Suprapubic skin (tissue), 4 donors: ENCODE results near the gene GHRH. TPM values are rescaled to one million over a fixed set of nuclear protein-coding genes. Genes with fewer than 3 reads are reported as not detected.
A peak's percentile ranks its signal among the peaks of the same experiment; 100 is the strongest.

Experiments
- DNase-seq, 2 donors: peaks; one replicate each; pipeline ENCODE4 v3.0.0-alpha.2; 2019; ENCODE audit warnings: low spot score in 2 of 2
- H3K27ac ChIP-seq: fragments of 200-600 bp; sonication (generic); one replicate; pipeline ENCODE4 v1.5.1; 2019
- H3K27me3 ChIP-seq: fragments of 200-600 bp; sonication (generic); one replicate; pipeline ENCODE4 v1.5.1; 2019
- H3K36me3 ChIP-seq: fragments of 200-600 bp; sonication (generic); one replicate; pipeline ENCODE4 v1.5.1; 2019
- H3K4me1 ChIP-seq: fragments of 200-600 bp; sonication (generic); one replicate; pipeline ENCODE4 v1.5.1; 2019
- H3K4me3 ChIP-seq: fragments of 200-600 bp; sonication (generic); one replicate; pipeline ENCODE4 v1.5.1; 2019; ENCODE audit warnings: mild to moderate bottlenecking
- H3K9me3 ChIP-seq: fragments of 200-600 bp; sonication (generic); one replicate; pipeline ENCODE4 v1.5.1; 2019
- CTCF ChIP-seq, 2 donors: fragments of 200-600 bp in 1 of 2; fragments of 450-650 bp in 1 of 2; sonication (generic) in 1 of 2; IDR thresholded peaks; one replicate each; pipeline ENCODE4 v1.5.1; 2016 to 2019; ENCODE audit warnings: antibody characterized with exemption in 2 of 2, mild to moderate bottlenecking in 1 of 2, moderate library complexity in 1 of 2
- EP300 ChIP-seq: sonication (generic); formaldehyde crosslinking; IDR thresholded peaks from one replicate; pipeline ENCODE4 v1.6.1; 2017; ENCODE audit warnings: antibody characterized with exemption
- POLR2A ChIP-seq, 2 donors: fragments of 450-650 bp; IDR thresholded peaks; one replicate each; pipeline ENCODE4 v1.6.1; 2017; ENCODE audit warnings: antibody characterized with exemption in 2 of 2, mild to moderate bottlenecking in 2 of 2, moderate library complexity in 2 of 2
- POLR2AphosphoS5 ChIP-seq, 3 donors: sonication (generic); formaldehyde crosslinking; IDR thresholded peaks; one replicate each; pipeline ENCODE4 v1.6.1; 2017; ENCODE audit warnings: antibody characterized with exemption in 3 of 3
- WGBS: methylation state at CpG from one replicate; pipeline ENCODE4 v1.1.5; 2018; 5-methylcytosine and 5-hydroxymethylcytosine counted together
- total RNA-seq, 4 donors: library from RNA; depleted of rRNA; stranded (reverse); fragments of >200 nt; gene quantifications; one replicate each; pipeline ENCODE4 v1.1.0, GENCODE V29; 2016

Gene GHRH
- total RNA-seq, 4 donors from 2014 or later, result not detected

- Histone ChIP-seq H3K27me3 (no peaks in the 10 kb centered on the region), H3K4me3 (no peak overlapping the region), H3K9me3 (no peaks in the 10 kb centered on the region), H3K36me3 (peaks cover 3% of the 10 kb centered on the region), H3K4me1 (peaks cover 46% of the 10 kb centered on the region), H3K27ac (no peak overlapping the region)
- TF ChIP-seq EP300, result no peak
- no peak for TF ChIP-seq POLR2AphosphoS5 (IDR thresholded peaks at IDR 0.05)
- TF ChIP-seq CTCF (IDR thresholded peaks at IDR 0.05), result no peak
- no peak for TF ChIP-seq POLR2A (IDR thresholded peaks at IDR 0.05)
- WGBS, result 94% methylated on average over 6 of the region's 6 CpGs
- DNase-seq, result no peak
Observed at GRCh38 chr20:37291724-37292126, 30.1 kb upstream of the GHRH start.

GRCh38 chr20:37290158-37290810 lies 28.7 kb upstream of the GHRH start:
- peak overlapping the region; percentile 93 for H3K27ac ChIP-seq
- no peaks in the 10 kb centered on the region for H3K27me3 ChIP-seq
- DNase-seq, result no peak
- no peaks in the 10 kb centered on the region for H3K9me3 ChIP-seq
- TF ChIP-seq POLR2A (IDR thresholded peaks at IDR 0.05) (no peak), CTCF (IDR thresholded peaks at IDR 0.05) (no peak), EP300 (no peak), POLR2AphosphoS5 (IDR thresholded peaks at IDR 0.05) (no peak)
- WGBS, result 50% methylated on average over 21 of the region's 21 CpGs
- H3K36me3 ChIP-seq, result peaks cover 3% of the 10 kb centered on the region
- H3K4me1 ChIP-seq, result peaks cover 33% of the 10 kb centered on the region
- H3K4me3 ChIP-seq, result peak overlapping the region; percentile 91

DNA sequence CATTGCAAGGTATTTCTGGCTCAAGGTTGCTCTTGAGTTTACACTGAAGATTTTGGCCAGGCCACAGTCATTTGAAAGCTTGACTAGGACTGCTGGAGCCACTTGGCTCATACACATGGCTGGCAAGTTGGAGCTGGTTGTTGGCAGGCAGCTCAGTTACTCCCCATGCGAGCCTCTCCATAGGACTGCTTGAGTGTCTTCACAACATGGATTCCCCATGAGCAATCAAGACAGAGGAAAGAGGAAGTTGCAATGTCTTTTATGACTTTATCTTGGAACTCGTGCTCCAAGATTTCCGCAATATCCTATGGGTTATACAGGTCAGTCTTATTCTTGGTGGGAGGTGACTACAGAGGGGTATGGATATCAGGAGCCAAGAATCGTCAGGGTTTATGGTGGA lies 26.5 kb upstream of the GHRH start:
- DNase-seq, result no peak
- H3K9me3 ChIP-seq, result no peaks in the 10 kb centered on the region
- WGBS, result 58% methylated on average over 4 of the region's 4 CpGs
- peaks cover 15% of the 10 kb centered on the region for H3K4me1 ChIP-seq
- H3K4me3 ChIP-seq, result no peak overlapping the region
- no peaks in the 10 kb centered on the region for H3K36me3 ChIP-seq
- H3K27me3 ChIP-seq, result no peaks in the 10 kb centered on the region
- no peak for TF ChIP-seq CTCF (IDR thresholded peaks at IDR 0.05)
- no peak for TF ChIP-seq POLR2AphosphoS5 (IDR thresholded peaks at IDR 0.05)
- no peak for TF ChIP-seq EP300
- TF ChIP-seq POLR2A (IDR thresholded peaks at IDR 0.05), result no peak
- H3K27ac ChIP-seq, result no peak overlapping the region

DNA sequence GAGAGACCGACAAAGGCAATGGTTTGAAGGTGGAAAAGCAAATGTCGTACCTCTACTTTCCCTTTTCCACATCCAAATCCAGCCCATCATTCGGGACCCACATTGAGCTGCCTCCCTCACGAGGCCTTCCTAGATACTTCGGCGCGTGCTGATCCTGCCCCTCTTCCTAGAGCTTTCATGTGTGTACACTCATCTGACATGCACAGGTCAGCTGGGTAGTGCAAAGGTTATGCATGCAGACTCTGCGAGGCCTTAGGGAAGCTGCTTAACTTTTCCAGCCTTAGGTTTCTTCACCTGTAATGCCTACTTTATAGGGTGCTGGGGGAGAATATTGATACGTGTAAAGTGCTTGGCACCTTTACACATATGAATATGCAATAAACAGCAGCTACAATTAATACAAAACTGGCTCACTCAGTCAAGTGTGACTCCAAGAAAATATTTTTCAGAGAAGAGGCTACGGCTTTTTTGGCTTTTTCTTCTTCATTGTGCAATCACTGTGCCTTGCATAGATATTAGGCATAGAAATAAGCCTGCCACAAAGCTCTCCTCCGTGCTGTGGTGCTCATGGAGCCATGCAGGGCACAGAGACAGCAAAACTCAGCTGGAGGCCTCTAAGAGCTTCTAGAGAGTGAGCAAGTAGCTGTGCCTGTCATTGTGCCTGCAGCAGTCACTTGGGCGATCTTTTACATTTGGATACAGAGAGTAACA lies 24.2 kb upstream of the GHRH start:
- Histone ChIP-seq H3K27me3 (no peaks in the 10 kb centered on the region), H3K27ac (no peak overlapping the region)
- WGBS, result 73% methylated on average over 12 of the region's 12 CpGs

More for the DNA sequence above, 24.2 kb upstream of the GHRH start:
- Histone ChIP-seq H3K36me3 (no peaks in the 10 kb centered on the region), H3K4me3 (no peak overlapping the region), H3K4me1 (peaks cover 19% of the 10 kb centered on the region), H3K9me3 (no peaks in the 10 kb centered on the region)
- TF ChIP-seq CTCF (IDR thresholded peaks at IDR 0.05) (no peak), POLR2A (IDR thresholded peaks at IDR 0.05) (no peak), POLR2AphosphoS5 (IDR thresholded peaks at IDR 0.05) (no peak), EP300 (no peak)
- no peak for DNase-seq
